B cell (primary cell): ENCODE measurements around the gene SHISAL2A. TPM values are rescaled to one million over a fixed set of nuclear protein-coding genes. Genes with fewer than 3 reads are reported as not detected.

ENCODE experiments used
- ATAC-seq: fragments of 200-7000 bp; cut with Tn5 transposase; one replicate; pipeline ENCODE4 v1.10.0; 2021; ENCODE audit warnings: low read depth, mild to moderate bottlenecking, moderate number of reproducible peaks, moderate library complexity
- CTCF ChIA-PET: fragments of 350-600 bp; sonication (Branson Sonifier 250); formaldehyde crosslinking; loops from one replicate; lab custom pipeline; 2021; ENCODE audit warnings: antibody characterized with exemption, inconsistent platforms; lab: Charles Lee
- POLR2A ChIA-PET: fragments of 350-600 bp; sonication (Branson Sonifier 250); formaldehyde crosslinking; loops from one replicate; lab custom pipeline; 2021; ENCODE audit warnings: antibody characterized with exemption; lab: Charles Lee
- DNase-seq: peaks from one replicate; pipeline ENCODE4 v3.0.0; 2013
- H2AFZ ChIP-seq: 2 replicates; pipeline ENCODE4 v1.6.1; 2012; ENCODE audit warnings: mild to moderate bottlenecking, low read depth, low read length; ENCODE audit not compliant: insufficient read depth, poor library complexity, severe bottlenecking
- H3K27ac ChIP-seq, 2 donors: 1 replicate in 1 of 2; 2 replicates in 1 of 2; pipeline ENCODE4 v1.5.1; 2012 to 2013; ENCODE audit warnings: low read length in 2 of 2, mild to moderate bottlenecking in 2 of 2, moderate library complexity in 1 of 2
- H3K27me3 ChIP-seq, 4 experiments: fragments of 200-600 bp in 1 of 4; sonication (generic) in 1 of 4; replicated peaks in 1 of 4; 1 replicate in 2 of 4; 2 replicates in 2 of 4; pipeline versions ENCODE4 v1.6.1 to v1.7.0; 2013 to 2016; ENCODE audit warnings: low read length in 3 of 4, mild to moderate bottlenecking in 2 of 4, mixed read lengths in 1 of 4, moderate library complexity in 1 of 4; ENCODE audit not compliant: insufficient read depth in 4 of 4, control insufficient read depth in 3 of 4; ENCODE audit errors: control extremely low read depth in 1 of 4
- H3K36me3 ChIP-seq, 2 experiments: replicated peaks in 1 of 2; 1 replicate in 1 of 2; 2 replicates in 1 of 2; pipeline versions ENCODE4 v1.6.1 to v1.7.1; 2013; ENCODE audit warnings: low read length in 1 of 2; ENCODE audit not compliant: insufficient read depth in 2 of 2, control insufficient read depth in 1 of 2; ENCODE audit errors: control extremely low read depth in 1 of 2, extremely low read depth in 1 of 2
- H3K4me1 ChIP-seq, 2 donors: fragments of 200-600 bp in 1 of 2; sonication (generic) in 1 of 2; 1 replicate in 1 of 2; 2 replicates in 1 of 2; pipeline versions ENCODE4 v1.5.1 to v1.6.1; 2013 to 2017; ENCODE audit warnings: low read length in 2 of 2; ENCODE audit not compliant: control insufficient read depth in 2 of 2, insufficient read depth in 2 of 2
- H3K4me2 ChIP-seq: replicated peaks from 2 replicates; pipeline ENCODE3; 2012; ENCODE audit warnings: mild to moderate bottlenecking, low read depth, low read length; ENCODE audit not compliant: poor library complexity, severe bottlenecking
- H3K4me3 ChIP-seq, 5 experiments: fragments of 200-600 bp in 1 of 5; sonication (generic) in 1 of 5; 1 replicate in 3 of 5; 2 replicates in 2 of 5; pipeline versions ENCODE4 v1.5.1 to v1.7.0; 2011 to 2016; ENCODE audit warnings: low read length in 4 of 5, mild to moderate bottlenecking in 4 of 5, low read depth in 2 of 5, control low read depth in 1 of 5, moderate library complexity in 1 of 5; ENCODE audit not compliant: insufficient read depth in 1 of 5; ENCODE audit errors: control extremely low read depth in 1 of 5, extremely low read depth in 1 of 5
- H3K79me2 ChIP-seq: fragments of 200-600 bp; sonication (generic); one replicate; pipeline ENCODE4 v1.6.0; 2016; ENCODE audit warnings: low read length; ENCODE audit not compliant: control insufficient read depth, insufficient read depth
- H3K9ac ChIP-seq: fragments of 200-600 bp; sonication (generic); 2 replicates; pipeline ENCODE4 v1.6.1; 2017; ENCODE audit warnings: mild to moderate bottlenecking, low read length, moderate library complexity
- H3K9me3 ChIP-seq, 3 donors: one replicate each; pipeline versions ENCODE4 v1.6.1 to v1.7.1; 2013; ENCODE audit warnings: low read length in 2 of 3; ENCODE audit not compliant: control insufficient read depth in 2 of 3, insufficient read depth in 1 of 3; ENCODE audit errors: control extremely low read depth in 1 of 3
- H4K20me1 ChIP-seq: 2 replicates; pipeline ENCODE4 v1.6.0; 2012; ENCODE audit warnings: mild to moderate bottlenecking, low read length; ENCODE audit not compliant: insufficient read depth, control insufficient read depth, poor library complexity, severe bottlenecking
- H3K27ac Mint-ChIP-seq: one replicate; pipeline ENCODE4 v1.8.0; 2021; ENCODE audit warnings: mixed read lengths
- H3K27me3 Mint-ChIP-seq: one replicate; pipeline ENCODE4 v1.8.0; 2021; ENCODE audit warnings: mixed read lengths
- H3K4me1 Mint-ChIP-seq: one replicate; pipeline ENCODE4 v1.8.0; 2021; ENCODE audit warnings: mixed read lengths
- H3K4me3 Mint-ChIP-seq: one replicate; pipeline ENCODE4 v1.8.0; 2021; ENCODE audit warnings: mixed read lengths
- H3K9me3 Mint-ChIP-seq: one replicate; pipeline ENCODE4 v1.8.0; 2022; ENCODE audit warnings: mixed read lengths; ENCODE audit not compliant: insufficient read depth
- EZH2 ChIP-seq: IDR thresholded peaks from 2 replicates; pipeline ENCODE4 v1.6.1; 2012; ENCODE audit warnings: borderline replicate concordance, low read depth, mild to moderate bottlenecking, moderate library complexity, low read length; ENCODE audit not compliant: insufficient read depth, poor library complexity, severe bottlenecking
- WGBS: methylation state at CpG from one replicate; pipeline ENCODE4 v1.1.5; 2013; ENCODE audit warnings: missing lambda C conversion rate; ENCODE audit not compliant: insufficient coverage; 5-methylcytosine and 5-hydroxymethylcytosine counted together
- intact Hi-C: fragments of 100-400 bp; cut with micrococcal nuclease; formaldehyde crosslinking; loops from one replicate; pipeline ENCODE4 v1.10.0; 2022
- polyA plus RNA-seq: library from polyadenylated mRNA; depleted of rRNA; stranded (reverse); fragments of >200 nt; gene quantifications from 2 replicates; pipeline ENCODE4 v1.2.3, GENCODE V29; 2012
- total RNA-seq, 2 donors: library from RNA; stranded (reverse); fragments of 120-200 nt in 1 of 2; gene quantifications; 1 replicate in 1 of 2; 2 replicates in 1 of 2; pipeline versions ENCODE4 v1.2.3 to v1.2.4, GENCODE V29; 2013 to 2022
- TF ChIP-seq, protein P1 (sequence below): fragments of 200-600 bp; IDR thresholded peaks from one replicate; pipeline ENCODE4 v1.8.0; 2022; ENCODE audit warnings: antibody characterized with exemption, mild to moderate bottlenecking

The SHISAL2A gene
- total and polyA plus RNA-seq, 2 donors (not counting 1 experiment from before 2014, with no cell fraction given) = 63.3 to 91.0 TPM

DNA sequence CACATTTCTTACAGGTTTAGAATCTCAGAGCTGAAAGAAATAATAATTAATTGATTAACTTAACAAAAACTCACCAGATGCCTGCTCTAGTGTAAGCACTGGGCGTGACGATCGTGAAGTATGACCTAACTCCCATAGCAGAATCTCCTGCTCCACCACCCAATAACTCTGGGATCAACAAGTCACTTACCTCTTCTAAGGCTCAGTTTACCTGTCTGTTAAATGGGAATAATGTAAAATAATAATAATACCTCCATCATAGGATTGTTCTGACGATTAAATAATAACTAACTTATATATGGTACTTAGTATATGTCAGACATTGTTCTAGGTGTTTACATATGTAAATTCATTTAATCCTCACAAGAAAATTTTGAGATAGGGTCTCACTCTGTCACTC lies 40.5 kb downstream of the SHISAL2A start:
- no CpG with 5 or more reads among the region's 4 CpGs for WGBS
- H3K9me3 ChIP-seq = no peaks in the 10 kb centered on the region
- Mint-ChIP-seq H3K27ac (no peak overlapping the region), H3K9me3 (no peaks in the 10 kb centered on the region), H3K4me3 (no peak overlapping the region), H3K4me1 (peaks cover 6% of the 10 kb centered on the region), H3K27me3 (no peaks in the 10 kb centered on the region)
- no peaks in the 10 kb centered on the region for H3K79me2 ChIP-seq
- H3K27ac ChIP-seq = no peak overlapping the region
- CTCF ChIA-PET = no interaction called here
- H4K20me1 ChIP-seq = no peaks in the 10 kb centered on the region
- H3K4me3 ChIP-seq = no peak overlapping the region
- no peak for TF ChIP-seq EZH2
- TF ChIP-seq, protein P1, sequence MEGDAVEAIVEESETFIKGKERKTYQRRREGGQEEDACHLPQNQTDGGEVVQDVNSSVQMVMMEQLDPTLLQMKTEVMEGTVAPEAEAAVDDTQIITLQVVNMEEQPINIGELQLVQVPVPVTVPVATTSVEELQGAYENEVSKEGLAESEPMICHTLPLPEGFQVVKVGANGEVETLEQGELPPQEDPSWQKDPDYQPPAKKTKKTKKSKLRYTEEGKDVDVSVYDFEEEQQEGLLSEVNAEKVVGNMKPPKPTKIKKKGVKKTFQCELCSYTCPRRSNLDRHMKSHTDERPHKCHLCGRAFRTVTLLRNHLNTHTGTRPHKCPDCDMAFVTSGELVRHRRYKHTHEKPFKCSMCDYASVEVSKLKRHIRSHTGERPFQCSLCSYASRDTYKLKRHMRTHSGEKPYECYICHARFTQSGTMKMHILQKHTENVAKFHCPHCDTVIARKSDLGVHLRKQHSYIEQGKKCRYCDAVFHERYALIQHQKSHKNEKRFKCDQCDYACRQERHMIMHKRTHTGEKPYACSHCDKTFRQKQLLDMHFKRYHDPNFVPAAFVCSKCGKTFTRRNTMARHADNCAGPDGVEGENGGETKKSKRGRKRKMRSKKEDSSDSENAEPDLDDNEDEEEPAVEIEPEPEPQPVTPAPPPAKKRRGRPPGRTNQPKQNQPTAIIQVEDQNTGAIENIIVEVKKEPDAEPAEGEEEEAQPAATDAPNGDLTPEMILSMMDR = no peak
- no peaks in the 10 kb centered on the region for H3K4me1 ChIP-seq
- intact Hi-C loops = no loop called here
- DNase-seq (no peak), ATAC-seq (no peak)
- H3K9ac ChIP-seq = no peak overlapping the region
- H3K4me2 ChIP-seq = no peak overlapping the region
- H3K36me3 ChIP-seq = peaks cover 2 to 69% of the 10 kb centered on the region in 2 experiments
- no peaks in the 10 kb centered on the region for H3K27me3 ChIP-seq
- POLR2A ChIA-PET = no interaction called here
- no peak overlapping the region for H2AFZ ChIP-seq

DNA sequence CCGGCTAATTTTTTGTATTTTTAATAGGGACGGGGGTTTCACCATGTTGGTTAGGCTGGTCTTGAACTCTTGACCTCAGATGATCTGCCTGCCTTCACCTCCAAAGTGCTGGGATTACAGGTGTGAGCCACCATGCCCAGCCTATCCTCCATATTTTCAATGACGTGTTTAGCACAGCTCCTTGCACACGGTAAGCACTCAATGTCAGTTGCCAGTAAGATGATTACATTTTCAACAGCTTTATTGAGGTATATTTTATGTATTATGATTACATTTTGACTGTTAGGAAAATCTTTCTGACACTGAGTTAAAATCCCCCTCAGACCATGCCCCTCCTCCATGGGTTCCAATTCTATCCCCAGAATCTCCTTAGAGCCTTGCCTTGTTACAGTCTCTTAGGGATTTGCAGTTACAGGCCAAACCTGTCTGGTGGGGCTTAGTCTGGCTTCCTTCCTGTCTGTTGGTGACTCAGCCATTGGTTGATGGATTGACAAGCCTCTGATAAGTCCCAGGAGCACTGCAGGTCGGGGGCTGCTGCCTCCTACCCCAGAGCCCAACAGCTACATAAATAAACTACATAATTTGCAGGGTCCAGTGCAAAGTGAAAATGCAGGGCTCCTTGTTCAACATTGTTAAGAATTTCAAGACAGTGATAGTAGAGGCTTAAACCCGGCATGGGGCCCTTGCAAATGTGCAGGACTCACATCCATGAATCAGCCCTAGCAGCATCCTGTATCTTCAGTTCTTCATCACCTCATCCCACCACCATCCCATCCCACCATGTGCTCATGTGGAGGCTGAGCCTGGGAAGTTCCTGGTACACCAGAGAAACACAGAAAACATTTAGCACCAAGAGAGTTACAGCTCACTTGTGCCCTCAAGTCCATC lies 41.8 kb downstream of the SHISAL2A start:
- TF ChIP-seq EZH2 = no peak
- TF ChIP-seq, protein P1 = no peak
- Histone ChIP-seq H3K4me2 (no peak overlapping the region), H3K9me3 (no peaks in the 10 kb centered on the region), H2AFZ (no peak overlapping the region), H3K27me3 (no peaks in the 10 kb centered on the region), H3K4me3 (no peak overlapping the region), H3K36me3 (peaks cover 2 to 59% of the 10 kb centered on the region in 2 experiments), H3K27ac (no peak overlapping the region), H4K20me1 (no peaks in the 10 kb centered on the region), H3K4me1 (no peaks in the 10 kb centered on the region), H3K9ac (no peak overlapping the region), H3K79me2 (no peaks in the 10 kb centered on the region)
- H3K9me3 Mint-ChIP-seq = no peaks in the 10 kb centered on the region
- intact Hi-C loops = no loop called here
- peak overlapping the region; percentile 16 for H3K27ac Mint-ChIP-seq
- no CpG with 5 or more reads among the region's 6 CpGs for WGBS
- no peak for ATAC-seq
- no peak for DNase-seq
- no peaks in the 10 kb centered on the region for H3K27me3 Mint-ChIP-seq
- ChIA-PET POLR2A (interaction anchor here (0.6 kb wide), 1 partner anchor 21 kb away, joined by 3 read pairs; no protein-coding TSS in a partner anchor), CTCF (no interaction called here)
- H3K4me3 Mint-ChIP-seq = no peak overlapping the region
- H3K4me1 Mint-ChIP-seq = peaks cover 7% of the 10 kb centered on the region
